Stimulated activated CD4-positive, alpha-beta T cell treated with anti-CD3 and anti-CD28 coated beads, Interleukin-1b, Interleukin-23, amount 100 ng/mL, for 1 hour (primary cell): ENCODE measurements around the gene DNM3.

ENCODE experiments used
- DNase-seq, 2 donors: peaks; one replicate each; pipeline ENCODE4 v3.0.0-alpha.2; 2020; ENCODE audit warnings: low read depth in 2 of 2

DNM3 gene

GRCh38 chr1:172453607-172454006 lies 612.3 kb downstream of the DNM3 start:
- DNase-seq, result no peak

- DNase-seq, result no peak
These were observed 614.2 kb downstream of the DNM3 start for GRCh38 chr1:172455451-172455850.

- no peak for DNase-seq
These were observed 615.1 kb downstream of the DNM3 start for GRCh38 chr1:172456344-172456769.

GRCh38 chr1:172457479-172458130 lies 616.3 kb downstream of the DNM3 start:
- DNase-seq, result no peak

GRCh38 chr1:172460177-172460576 lies 618.9 kb downstream of the DNM3 start:
- no peak for DNase-seq

GRCh38 chr1:172460887-172461315 lies 619.6 kb downstream of the DNM3 start:
- no peak for DNase-seq
